Measurements from ENCODE around the gene CAV1. TPM values are rescaled to one million over a fixed set of nuclear protein-coding genes. Genes with fewer than 3 reads are reported as not detected.

CAV1 gene
- total and polyA plus RNA-seq, 2 experiments from 2014 or later = 16.0 to 21.1 TPM

GRCh38 chr7:116518961-116519360, 5.9 kb upstream of the CAV1 start:
- Histone ChIP-seq H3K79me2 (replicated peaks; ENCODE audit: insufficient read depth) (no peaks in the 10 kb centered on the region), H2AFZ (no peak overlapping the region), H3K27ac (ENCODE audit: low read depth) (no peak overlapping the region), H3K27me3 (ENCODE audit: insufficient read depth) (no peaks in the 10 kb centered on the region), H3K9me2 (ENCODE audit: insufficient read depth) (no peaks in the 10 kb centered on the region), H3K4me1 (ENCODE audit: insufficient read depth) (peaks cover 32% of the 10 kb centered on the region), H3K4me3 (no peak overlapping the region), H3F3A (replicated peaks; ENCODE audit: low read depth) (no peaks in the 10 kb centered on the region), H4K20me1 (replicated peaks; ENCODE audit: insufficient read depth) (no peaks in the 10 kb centered on the region), H3K4me2 (no peak overlapping the region), H3K36me3 (ENCODE audit: insufficient read depth) (no peaks in the 10 kb centered on the region)
- Mint-ChIP-seq H3K36me3 (ENCODE audit: low read depth) (no peaks in the 10 kb centered on the region), H3K4me3 (no peak overlapping the region), H3K4me1 (peaks cover 41% of the 10 kb centered on the region), H3K9me3 (no peaks in the 10 kb centered on the region), H3K27ac (no peak overlapping the region), H3K27me3 (ENCODE audit: insufficient read depth, low read depth, poor library complexity) (peaks cover 7% of the 10 kb centered on the region)
- ATAC-seq (no peak), DNase-seq (ENCODE audit: low spot score) (no peak)
- no peak for TF ChIP-seq JUNB (IDR thresholded peaks at IDR 0.05; ENCODE audit: unreplicated experiment)
- TF ChIP-seq POLR2AphosphoS5 (IDR thresholded peaks at IDR 0.05; ENCODE audit: low read depth) = no peak
- TF ChIP-seq ETS1 (IDR thresholded peaks at IDR 0.05) = no peak
- no peak for TF ChIP-seq EZH2phosphoT487 (IDR thresholded peaks at IDR 0.05; ENCODE audit: unreplicated experiment)
- no peak for TF ChIP-seq REST (IDR thresholded peaks at IDR 0.05; ENCODE audit: unreplicated experiment)
- TF ChIP-seq EZH2 (IDR thresholded peaks at IDR 0.05; ENCODE audit: low read depth, unreplicated experiment) = no peak
- no peak for TF ChIP-seq NANOG (IDR thresholded peaks at IDR 0.05; ENCODE audit: borderline replicate concordance)
- no peak for TF ChIP-seq CREB1 (CRISPR knock-in tag; IDR thresholded peaks at IDR 0.05; ENCODE audit: low read depth)
- TF ChIP-seq ZNF462 (CRISPR knock-in tag; IDR thresholded peaks at IDR 0.05) = no peak
- no peak for TF ChIP-seq CTCF (conservative IDR thresholded peaks at IDR 0.05; ENCODE audit: low read depth in 2 of 2)
- no peak for TF ChIP-seq ZNF114 (CRISPR knock-in tag; IDR thresholded peaks at IDR 0.05)
- TF ChIP-seq ZNF331 (CRISPR knock-in tag; IDR thresholded peaks at IDR 0.05; ENCODE audit: low read depth) = no peak
- TF ChIP-seq STAT1 (IDR thresholded peaks at IDR 0.05; ENCODE audit: unreplicated experiment) = no peak
